NB4 (cell line): ENCODE measurements around the gene TRAIP.
"Not testable (repeated sequence)": the region's sequence is repeated elsewhere in the genome, so short reads cannot be mapped to it uniquely, and the experiment has no call there.

Experiments
- DNase-seq: peaks from one replicate; pipeline ENCODE4 v3.0.0; 2010; ENCODE audit warnings: low read depth
- H3K4me3 ChIP-seq: one replicate; pipeline ENCODE4 v1.5.1; 2011; ENCODE audit warnings: mild to moderate bottlenecking, low read depth, low read length, moderate library complexity
- MYC ChIP-seq: IDR thresholded peaks from 2 replicates; pipeline ENCODE4 v1.6.1; 2011; ENCODE audit warnings: low read depth, low read length
- POLR2A ChIP-seq: IDR thresholded peaks from 2 replicates; pipeline ENCODE4 v1.6.1; 2011; ENCODE audit warnings: mild to moderate bottlenecking; ENCODE audit not compliant: insufficient read length; ENCODE audit errors: extremely low read depth
- TF ChIP-seq, protein P1 (sequence below): IDR thresholded peaks from 2 replicates; pipeline ENCODE4 v1.6.1; 2011; ENCODE audit warnings: low read depth, low read length
- TF ChIP-seq, protein P2 (sequence below): IDR thresholded peaks from one replicate; pipeline ENCODE4 v1.5.1; 2012; ENCODE audit warnings: low read depth, low read length

Gene TRAIP

DNA sequence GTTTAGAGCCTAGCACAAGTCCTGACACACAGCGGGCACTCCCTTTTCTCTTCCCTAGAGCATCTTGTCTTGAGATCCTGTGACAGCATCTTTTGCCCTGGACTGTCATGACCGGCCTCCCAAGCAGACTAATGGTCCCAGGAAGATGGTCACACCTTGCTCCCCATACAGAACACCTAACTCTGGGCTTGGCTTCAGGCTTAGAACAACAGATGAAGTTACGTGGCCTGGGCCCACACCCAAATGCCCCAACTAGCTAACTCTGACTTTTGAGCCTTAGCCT lies 69.2 kb downstream of the TRAIP start:
- peak overlapping the region; percentile 50 for H3K4me3 ChIP-seq
- DNase-seq, result no peak
- TF ChIP-seq, protein P1, sequence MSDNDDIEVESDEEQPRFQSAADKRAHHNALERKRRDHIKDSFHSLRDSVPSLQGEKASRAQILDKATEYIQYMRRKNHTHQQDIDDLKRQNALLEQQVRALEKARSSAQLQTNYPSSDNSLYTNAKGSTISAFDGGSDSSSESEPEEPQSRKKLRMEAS, result no peak
- TF ChIP-seq POLR2A, result no peak
- TF ChIP-seq MYC, result no peak
- TF ChIP-seq, protein P2, sequence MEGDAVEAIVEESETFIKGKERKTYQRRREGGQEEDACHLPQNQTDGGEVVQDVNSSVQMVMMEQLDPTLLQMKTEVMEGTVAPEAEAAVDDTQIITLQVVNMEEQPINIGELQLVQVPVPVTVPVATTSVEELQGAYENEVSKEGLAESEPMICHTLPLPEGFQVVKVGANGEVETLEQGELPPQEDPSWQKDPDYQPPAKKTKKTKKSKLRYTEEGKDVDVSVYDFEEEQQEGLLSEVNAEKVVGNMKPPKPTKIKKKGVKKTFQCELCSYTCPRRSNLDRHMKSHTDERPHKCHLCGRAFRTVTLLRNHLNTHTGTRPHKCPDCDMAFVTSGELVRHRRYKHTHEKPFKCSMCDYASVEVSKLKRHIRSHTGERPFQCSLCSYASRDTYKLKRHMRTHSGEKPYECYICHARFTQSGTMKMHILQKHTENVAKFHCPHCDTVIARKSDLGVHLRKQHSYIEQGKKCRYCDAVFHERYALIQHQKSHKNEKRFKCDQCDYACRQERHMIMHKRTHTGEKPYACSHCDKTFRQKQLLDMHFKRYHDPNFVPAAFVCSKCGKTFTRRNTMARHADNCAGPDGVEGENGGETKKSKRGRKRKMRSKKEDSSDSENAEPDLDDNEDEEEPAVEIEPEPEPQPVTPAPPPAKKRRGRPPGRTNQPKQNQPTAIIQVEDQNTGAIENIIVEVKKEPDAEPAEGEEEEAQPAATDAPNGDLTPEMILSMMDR, result no peak

DNA sequence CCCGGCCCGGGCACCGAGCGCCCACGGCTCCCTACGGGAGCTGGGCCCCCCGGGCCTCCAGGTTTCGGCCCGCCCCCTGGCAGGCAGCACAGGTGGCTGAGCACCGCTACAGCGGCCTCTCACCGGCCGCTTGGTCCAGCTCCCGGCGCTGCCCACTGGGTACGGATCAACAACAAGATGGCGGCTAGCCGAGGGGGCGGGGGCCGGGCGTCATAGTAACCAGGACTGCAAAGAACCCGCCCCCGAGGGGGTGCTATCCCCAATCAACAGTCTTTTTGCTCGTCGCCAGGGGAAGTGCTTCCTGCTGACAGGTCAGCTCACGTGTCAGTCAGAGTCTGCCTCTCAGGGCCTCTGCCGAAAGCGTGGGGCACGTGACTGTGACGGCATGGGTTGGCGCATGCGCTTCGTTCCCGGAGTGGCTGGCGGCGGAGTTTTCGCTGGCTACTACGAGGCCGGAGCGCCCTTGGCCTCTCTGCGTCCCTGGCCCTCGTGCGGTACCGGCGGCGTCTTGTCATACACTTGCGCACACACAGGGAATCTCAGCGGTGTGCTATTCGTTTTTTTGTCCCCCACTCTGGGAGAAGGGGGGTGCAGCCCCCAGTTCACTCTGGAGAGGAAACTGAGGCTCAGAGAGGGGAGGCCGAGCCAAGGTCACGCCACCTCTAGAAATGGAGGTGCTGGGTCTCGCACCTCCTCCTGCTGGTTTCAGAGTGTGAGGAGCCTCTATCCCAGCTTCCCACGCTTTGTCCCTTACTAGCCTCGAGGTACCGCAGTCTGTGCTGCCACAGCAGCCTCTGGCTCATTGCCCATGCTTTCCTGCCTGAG lies 69.8 kb downstream of the TRAIP start, which contains the start of gene IP6K1:
IP6K1 (minus strand) TSS at position 186 of the 825 bp plus-strand sequence. CDS start 38,502 bp downstream, outside the sequence.
- peak; percentile 100 for DNase-seq
- H3K4me3 ChIP-seq, result peak within 1 kb of the TSS; percentile 94
- peak; percentile 92 for TF ChIP-seq POLR2A
- peak; percentile 95 for TF ChIP-seq MYC
- TF ChIP-seq, protein P1, result peak; percentile 100
- TF ChIP-seq, protein P2, result no peak

DNA sequence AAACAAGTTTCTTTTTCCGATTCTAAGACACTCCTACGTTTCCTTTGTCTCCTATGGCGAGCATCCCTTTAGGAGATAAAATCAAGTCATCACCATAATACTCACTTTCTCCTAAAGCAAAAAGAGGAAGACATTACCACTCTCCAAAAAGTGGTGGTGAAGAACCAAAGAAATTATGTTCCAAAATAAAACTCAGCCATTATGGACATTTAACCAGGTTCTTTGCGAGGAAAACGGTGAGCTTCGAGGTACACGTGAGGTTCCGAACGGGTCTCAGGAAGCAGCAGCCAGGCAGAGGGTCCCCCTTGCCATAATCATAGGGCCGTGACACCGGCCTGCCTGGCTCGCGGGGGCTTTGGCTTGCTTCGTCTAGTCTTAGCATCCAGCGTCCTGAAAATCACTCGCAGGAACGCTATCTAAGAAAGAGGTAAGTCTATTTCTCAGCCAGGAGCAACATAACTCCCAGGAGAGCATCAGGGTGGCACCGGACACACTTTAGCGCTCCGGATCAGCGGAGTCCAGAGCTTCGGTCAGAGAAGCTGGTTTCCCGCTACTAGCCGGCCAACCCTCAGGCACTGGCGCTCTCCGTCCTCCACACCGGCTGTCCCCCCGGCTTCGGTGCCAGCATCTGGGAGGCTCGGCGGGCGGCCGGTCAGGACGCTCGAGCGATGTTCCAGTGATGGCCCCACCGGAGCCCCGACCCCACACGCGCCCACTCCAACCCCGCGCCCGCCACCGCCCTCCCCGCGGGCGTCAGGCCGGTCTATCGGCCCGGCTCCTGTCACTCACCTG lies 70.6 kb downstream of the TRAIP start:
- H3K4me3 ChIP-seq, result peak overlapping the region; percentile 94
- DNase-seq, result peak; percentile 52
- TF ChIP-seq, protein P1, result no peak
- TF ChIP-seq, protein P2, result no peak
- no peak for TF ChIP-seq MYC
- no peak for TF ChIP-seq POLR2A

DNA sequence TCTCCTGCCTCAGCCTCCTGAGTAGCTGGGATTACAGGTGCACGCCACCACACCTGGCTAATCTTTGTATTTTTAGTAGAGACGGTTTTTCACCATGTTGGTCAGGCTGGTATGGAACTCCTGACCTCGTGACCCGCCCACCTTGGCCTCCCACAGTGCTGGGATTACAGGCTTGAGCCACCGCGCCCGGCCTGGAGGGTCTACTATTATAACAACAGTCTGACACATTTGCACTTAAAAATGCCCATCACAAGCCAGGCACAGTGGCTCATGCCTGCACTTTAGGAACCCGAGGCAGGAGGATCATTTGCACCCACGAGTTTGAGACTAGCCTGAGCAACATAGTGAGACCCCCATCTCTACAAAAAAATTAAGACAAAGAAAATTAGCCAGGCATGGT lies 74.1 kb downstream of the TRAIP start:
- not testable (repeated sequence) for DNase-seq, H3K4me3 ChIP-seq

DNA sequence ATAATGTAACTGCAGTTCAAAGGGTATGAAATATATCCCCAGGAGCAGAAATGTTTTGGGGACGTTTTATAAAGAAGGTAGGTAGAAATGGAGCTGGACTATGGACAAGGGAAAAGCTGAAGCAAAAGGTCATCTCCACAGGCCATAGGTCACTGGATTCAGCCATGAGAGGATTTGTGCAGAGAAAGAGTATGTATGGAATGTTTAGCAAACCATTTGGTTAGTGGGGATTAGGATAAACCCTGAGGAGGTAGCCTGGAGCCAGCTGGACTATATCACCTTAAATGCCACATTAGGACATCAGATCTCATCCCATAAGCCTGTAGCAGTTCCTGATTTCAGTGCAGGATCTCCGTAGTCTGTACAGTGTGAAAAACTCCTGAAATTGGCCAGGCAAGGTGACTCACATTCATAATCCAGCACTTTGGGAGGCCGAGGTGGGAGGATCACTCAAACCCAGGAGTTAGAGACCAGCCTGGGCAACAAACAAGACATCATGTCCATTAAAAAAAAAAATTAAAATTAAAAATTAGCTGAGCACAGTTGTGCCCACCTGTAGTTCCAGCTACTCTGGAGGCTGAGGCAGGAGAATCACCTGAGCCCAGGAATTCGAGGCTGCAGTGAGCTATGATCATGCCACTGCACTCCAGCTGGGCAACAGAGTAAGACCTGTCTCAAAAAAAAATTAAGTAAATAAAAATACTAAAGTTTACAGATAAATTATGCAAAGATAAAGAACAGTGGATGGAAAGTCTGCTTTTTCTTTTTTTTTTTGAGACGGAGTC lies 74.8 kb downstream of the TRAIP start:
- no peak for DNase-seq
- H3K4me3 ChIP-seq, result no peak overlapping the region
- TF ChIP-seq POLR2A (no peak), MYC (no peak)
- TF ChIP-seq, protein P1, result no peak
- TF ChIP-seq, protein P2, result no peak

DNA sequence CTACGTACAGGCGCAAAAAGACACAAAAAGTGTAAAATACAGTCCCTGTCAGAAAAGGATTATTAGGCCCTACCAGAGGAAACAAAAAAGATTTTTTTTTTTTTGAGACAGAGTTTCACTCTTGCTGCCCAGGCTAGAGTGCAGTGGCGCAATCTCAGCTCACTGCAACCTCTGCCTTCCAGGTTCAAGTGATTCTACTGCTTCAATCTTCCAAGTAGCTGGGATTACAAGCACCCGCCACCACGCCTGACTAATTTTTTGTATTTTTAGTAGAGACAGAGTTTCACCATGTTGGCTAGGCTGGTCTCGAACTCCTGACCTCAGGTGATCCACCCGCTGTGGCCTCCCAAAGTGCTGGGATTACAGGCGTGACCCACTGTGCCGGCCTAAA lies 75.4 kb downstream of the TRAIP start:
- not testable (repeated sequence) for DNase-seq, H3K4me3 ChIP-seq
